Activated CD4-positive, CD25-positive, alpha-beta regulatory T cell treated with anti-CD3 and anti-CD28 coated beads, Interleukin-2, amount 50 U/mL, for 16 hours (primary cell): ENCODE data around the gene ACAP3.

Source experiments
- DNase-seq: peaks from one replicate; pipeline ENCODE4 v3.0.0-alpha.2; 2020; ENCODE audit warnings: low read depth, low spot score

Gene ACAP3

DNA sequence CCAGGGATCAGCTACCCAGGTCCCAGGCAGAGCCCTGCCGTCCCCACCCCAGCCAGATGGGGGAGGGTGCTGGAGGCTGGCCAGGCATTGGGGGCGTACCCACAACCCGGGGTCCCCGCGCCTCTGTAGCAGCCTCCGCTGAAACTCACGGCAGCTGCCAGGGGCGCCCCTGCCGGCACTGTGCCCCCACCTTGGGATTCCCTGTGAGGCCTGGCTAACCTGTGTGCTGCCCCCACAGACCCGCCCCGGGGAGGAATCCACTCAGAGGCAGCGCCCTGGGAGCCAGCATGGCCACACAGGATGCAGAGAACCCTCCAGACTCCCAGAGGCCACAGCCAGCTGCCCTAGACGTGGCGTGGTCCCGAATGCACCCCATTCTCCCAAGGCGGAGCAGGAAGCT lies 37.7 kb upstream of the ACAP3 start:
- DNase-seq = no peak

DNA sequence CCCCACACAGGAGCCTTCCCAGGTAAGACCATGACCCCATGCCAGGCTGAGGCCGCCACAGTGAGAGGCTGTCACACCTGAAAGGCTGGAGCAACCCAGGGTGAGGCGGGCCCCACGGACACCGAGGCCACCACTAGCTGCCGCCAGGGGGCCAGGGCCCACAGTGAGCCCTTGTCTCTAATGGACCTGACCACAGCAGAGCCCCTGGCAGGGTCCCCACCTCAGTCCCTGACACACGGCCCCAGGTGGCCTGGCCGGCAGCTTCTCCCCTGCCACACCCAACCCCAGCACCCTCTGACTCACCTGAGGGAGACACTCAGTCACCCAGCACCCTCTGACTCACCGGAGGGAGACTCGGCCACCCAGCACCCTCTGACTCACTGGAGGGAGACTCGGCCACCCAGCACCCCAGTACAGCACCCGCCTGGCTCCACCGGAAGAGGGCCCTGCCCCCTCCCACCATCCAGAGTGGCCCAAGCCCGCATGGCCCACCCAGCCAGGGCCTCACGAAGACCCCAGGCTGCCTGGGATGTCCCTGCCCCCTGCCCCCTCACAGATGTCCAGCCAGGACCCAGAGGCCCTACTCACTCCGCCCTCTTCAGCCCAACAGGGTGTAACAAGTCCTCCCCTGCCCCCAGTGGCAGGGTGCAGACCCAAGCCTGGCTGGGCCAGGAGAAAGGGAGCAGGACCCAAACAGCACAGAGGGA lies 37.1 kb upstream of the ACAP3 start:
- no peak for DNase-seq

DNA sequence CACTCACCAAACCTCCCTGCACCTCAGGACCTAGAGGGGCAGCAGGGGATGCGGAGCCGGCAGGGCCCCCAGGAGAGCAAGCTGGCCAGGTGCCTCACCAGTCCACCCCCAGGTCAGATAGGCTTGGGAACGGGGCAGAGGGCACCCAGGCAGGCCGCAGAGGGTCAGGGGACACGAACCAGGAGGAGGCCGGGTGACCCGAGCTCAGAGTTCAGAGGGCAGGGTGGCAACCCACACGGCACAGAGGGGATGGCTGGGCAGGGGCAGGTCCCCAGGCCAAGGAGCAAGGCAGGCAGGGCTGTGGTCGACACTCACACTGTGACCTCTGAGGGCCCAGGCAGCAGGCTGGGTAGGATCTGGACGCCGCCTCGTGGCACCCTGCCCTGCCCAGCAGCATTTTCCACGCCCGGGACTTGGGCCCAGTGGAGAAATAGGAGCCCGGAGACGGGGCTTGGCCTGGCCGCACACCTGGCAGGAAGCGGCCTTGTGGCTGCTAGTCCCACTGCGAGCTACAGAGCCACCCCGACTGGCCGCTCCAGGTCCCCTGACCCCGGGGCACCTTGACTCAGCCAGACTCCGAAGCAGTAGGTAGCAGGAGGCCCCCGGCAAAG lies 36.2 kb upstream of the ACAP3 start:
- DNase-seq = no peak

DNA sequence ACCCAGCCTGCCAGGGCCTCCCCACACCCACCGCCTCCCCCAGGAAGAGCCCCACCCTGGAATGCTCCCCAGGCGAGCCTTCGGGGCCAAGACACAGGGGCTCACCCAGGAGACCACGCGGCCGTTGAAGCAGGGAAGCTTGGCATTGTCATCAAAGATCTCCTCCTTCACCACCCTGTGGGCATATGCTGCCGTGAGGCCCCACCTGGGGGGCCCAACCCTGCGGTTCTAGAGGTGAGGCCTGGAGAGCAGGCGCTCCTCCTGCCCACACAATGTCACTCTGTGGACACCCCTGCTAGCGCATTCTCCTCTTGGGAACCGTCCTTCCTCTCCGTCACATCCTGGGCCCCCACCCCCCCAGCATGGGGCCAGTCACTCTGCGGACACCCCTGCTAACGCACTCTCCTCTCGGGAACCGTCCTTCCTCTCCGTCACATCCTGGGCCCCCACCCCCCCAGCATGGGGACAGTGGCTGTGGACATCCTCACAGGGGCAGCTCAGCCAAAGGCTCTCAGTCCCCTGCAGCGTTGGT lies 34.9 kb upstream of the ACAP3 start:
- DNase-seq = no peak

DNA sequence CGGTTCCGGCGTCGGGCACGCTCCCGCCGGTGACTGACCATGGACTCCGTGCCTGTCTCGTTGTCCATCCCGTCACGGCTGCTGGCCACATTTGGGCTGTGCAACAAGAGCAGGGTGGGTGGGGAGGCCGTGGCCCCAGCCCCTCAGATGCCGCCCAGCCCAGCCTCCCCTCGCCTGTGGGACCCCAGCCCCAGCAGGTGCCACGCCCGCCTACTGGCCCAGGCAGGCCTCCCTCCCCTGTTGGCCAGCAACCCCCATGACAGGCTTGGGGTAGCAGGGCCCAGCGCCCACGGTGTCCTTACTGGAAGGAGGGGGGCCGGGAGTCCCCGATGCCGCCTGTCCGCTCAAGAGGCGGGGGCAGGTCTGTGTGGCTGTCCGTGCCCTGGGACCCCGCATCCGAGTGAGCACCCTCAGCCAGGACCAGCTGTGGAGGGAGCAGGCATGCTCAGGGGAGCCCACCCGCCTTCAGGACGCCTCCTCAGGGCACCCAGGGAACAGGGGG lies 34.4 kb upstream of the ACAP3 start:
- DNase-seq = no peak

DNA sequence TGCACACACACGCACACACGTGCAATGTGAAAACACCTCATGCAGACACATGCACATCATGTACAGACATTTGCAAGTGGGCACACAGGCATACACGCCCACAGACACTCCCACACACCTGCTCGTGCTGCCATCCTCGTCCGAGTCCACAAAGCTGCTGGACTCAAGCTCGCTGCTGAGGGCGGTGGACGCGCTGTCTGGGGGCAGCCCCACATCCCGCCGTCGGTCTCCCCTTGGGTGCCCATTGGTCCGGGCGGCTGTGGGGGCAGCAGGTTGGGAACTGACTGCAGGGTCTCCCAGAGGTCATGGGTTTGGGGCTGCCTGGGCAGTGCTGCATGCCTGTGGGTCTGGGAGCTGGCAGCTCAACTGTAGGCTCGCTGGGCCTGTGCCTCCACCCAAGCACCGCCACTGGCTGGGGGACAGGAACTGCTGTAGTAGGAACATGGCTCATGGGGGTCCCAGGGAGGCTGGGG lies 33.9 kb upstream of the ACAP3 start:
- no peak for DNase-seq

DNA sequence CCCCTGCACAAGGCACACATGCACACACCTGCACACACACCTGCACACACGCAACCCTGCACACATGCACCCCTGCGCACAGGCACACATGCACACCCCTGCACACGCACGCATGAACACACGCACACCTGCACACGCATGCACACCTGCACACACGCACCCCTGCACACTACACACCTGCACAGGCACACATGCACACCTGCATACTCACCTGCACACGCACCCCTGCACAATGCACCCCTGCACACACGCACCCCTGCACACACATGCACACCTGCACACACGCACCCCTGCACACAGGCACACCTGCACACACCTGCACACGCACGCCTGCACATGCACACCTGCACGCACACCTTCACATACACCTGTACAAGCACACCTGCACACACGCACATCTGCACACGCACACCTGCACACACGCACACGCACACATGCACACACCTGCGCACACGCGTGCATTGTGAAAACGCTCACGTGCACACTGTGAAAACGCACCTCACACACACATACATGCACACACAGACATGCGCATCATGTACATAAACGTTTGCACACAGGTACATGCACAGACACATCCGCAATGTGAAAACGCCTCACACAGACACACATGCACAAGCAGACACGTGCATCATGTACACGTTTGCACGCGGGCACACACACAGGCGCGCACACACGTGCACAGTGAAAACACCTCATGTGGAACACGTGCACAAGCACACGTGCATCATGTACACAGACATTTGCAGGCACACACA lies 33.2 kb upstream of the ACAP3 start:
- DNase-seq = no peak

DNA sequence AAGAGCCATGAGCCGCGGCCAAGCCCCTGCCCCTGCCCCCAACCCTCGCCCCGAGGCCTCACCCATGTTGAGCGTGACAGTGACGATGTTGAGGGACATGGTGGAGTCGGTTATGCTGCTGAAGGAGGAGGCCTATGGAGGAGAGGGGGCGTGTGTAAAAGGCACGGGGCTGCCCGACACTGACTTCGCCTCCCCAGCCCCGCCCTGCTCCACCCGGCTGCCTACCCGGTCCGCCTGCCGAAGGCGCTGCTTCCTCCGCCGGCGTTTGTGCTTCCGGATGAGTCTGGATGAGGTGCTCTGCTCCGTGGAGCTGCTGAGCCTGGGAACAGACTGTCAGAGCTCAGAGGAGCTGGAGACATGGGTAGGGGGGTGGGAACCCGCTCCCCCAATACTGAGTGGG lies 32.5 kb upstream of the ACAP3 start:
- DNase-seq = no peak

DNA sequence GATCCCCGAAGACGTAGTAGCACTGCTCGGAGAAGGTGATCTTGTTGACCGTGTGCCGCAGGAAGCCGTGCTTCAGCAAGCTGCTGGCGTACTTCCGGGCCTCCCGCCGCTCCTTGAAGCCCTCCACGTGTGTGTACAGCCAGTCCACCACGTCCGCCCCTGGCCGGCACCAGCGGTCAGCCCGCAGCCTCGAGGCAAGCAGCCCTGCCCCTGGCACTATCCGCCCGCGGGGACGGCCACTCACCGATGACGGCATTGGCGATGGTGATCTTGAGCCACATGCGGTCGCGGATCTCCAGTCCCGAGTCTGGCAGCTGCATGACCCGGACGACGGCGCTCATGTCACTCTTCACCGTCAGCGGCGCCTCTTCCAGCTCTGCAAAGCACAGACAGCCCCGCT lies 30.5 kb upstream of the ACAP3 start:
- no peak for DNase-seq

DNA sequence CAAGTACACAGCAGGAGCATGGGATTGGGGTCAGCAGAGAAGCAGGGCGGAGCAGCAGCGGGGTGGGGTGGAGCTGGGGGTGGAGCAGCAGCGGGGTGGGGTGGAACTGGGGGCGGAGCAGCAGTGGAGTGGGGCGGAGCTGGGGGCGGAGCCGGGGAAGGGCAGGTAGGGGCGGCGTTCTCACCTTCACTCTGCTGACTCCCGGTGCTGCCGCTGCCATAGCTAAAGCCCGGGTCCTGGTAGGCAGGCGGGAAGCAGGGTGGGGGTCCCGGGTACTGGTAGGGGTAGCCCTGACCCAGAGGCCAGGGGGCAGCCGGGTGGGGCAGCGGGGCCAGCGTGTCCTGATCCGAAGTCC lies 30.0 kb upstream of the ACAP3 start:
- no peak for DNase-seq

DNA sequence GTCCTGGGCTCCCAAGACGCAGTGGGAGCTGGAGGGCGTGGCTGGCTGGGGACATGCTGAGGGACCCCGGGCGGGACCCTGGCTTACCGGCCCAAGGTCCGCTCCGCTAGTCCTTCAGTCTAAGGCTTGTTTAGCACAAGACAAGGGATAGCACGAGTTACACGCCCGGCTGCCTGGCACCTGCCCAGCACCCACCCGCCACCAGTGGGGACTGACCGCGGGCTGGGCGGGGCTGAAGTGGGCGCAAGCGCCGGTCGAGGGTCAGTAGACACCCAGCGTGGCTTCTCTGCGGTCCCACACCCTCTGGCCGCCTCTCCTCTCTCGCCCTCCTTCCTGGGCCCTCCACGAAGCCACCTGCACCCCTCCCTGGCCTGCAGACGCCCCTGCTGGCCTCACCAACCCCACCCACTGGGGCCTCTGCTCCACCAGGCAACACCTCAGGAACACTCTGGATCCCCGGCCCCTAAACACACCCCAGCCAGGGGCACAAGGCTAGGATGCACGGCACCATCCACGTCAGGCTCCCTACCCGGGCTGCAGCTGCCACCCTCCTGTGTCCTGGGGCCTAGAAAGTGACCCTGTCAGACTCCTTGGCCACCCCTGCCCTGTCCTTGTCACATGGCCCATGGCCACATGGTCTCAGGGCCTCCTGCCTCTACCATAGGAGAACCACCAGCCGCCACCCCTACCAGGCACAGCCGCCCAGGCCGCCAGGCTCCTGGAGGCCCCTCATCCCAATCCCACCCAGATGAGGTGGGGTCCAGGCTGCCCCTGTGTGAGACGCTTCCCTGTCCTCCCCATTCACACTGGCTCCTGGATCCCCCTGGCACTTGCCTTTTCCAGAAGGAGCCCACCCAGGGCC lies 29.4 kb upstream of the ACAP3 start:
- no peak for DNase-seq

DNA sequence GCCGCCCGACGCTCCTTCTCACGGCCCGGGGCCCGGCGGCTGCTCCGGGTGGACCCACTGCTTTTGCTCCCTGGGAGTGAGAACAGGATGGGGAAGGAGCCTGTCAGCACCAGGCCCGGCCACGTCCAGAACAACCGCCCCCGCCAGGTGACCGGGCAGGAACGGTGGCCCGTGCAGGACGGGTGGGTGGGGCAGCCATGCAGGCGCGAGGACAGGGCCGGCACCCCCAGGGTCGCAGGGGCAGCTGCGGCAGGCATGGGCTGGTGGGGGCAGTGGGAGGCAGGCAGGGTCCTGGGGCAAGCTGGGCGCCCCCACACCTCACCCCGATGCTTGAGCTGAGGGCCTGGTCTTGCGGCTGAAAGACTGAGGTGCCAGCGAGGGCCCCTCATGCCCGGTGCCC lies 28.7 kb upstream of the ACAP3 start:
- no peak for DNase-seq

DNA sequence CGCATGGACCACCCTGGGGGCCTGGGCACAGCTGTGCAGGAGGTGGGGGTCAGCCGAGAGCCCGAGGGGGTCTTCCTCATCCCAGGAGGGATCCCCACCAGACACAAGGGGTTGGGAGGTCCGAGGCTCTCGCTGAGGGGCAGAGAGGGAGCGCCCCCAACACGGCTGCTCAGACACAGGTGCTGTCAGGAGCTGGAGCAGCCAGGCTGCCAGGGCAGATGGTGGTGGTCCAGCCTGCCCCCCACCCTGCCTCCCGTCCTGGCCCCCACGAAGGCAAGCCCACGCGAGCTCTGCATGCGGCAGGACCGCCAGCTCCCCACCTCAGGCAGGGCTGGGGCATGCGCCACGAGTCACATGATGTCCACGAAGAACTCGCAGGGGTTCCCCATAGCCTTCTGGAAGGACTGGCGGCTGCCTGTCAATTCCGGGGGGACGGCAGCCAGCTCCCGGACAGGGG lies 28.1 kb upstream of the ACAP3 start:
- DNase-seq = no peak

DNA sequence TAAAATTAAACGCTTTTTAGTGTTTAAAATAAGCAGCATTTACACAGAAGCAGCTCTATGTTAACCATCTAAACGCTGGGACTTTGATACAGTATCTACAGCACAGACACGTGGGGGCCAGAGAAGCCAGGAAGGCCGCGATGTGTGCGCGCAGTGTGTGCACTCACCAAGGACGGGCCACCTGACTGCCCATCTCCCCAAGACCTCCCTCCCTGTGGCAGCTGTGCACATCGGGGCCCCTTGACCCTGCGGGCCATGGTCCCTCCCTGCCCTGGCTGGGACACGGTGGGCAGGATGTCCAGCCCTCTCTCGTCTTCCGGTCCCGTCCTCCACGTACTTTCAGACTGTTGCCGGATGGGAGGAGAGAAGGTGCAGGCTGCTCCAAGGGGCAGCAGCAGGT lies 27.6 kb upstream of the ACAP3 start:
- DNase-seq = no peak

DNA sequence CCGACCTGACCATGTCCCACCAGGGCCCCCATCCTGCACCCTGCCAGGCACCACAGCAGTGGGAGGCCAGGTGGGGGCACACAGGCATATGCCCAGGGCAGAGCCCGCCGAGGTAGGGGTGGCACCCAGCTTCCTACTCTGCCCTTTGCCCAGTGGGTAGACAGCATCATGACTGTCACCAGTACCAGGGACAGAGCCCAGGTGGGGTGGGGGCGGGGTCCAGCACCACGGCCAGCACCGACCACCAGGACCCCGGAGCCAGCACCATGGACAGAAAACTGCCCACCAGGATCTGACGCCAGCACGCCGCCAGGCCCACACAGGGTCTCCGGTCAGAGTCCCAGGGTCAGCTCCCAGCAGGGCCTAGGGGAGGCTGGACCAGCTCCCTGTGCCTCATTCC lies 27.1 kb upstream of the ACAP3 start:
- DNase-seq = no peak

DNA sequence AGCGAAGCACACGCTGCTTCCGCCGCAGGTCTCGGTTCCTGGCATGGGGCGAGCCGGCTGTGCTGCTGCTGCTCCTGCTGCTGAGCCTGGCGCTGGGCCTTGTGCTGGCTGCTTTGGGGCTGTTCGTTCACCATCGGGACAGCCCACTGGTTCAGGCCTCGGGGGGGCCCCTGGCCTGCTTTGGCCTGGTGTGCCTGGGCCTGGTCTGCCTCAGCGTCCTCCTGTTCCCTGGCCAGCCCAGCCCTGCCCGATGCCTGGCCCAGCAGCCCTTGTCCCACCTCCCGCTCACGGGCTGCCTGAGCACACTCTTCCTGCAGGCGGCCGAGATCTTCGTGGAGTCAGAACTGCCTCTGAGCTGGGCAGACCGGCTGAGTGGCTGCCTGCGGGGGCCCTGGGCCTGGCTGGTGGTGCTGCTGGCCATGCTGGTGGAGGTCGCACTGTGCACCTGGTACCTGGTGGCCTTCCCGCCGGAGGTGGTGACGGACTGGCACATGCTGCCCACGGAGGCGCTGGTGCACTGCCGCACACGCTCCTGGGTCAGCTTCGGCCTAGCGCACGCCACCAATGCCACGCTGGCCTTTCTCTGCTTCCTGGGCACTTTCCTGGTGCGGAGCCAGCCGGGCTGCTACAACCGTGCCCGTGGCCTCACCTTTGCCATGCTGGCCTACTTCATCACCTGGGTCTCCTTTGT lies 26.0 kb upstream of the ACAP3 start:
- DNase-seq = no peak

DNA sequence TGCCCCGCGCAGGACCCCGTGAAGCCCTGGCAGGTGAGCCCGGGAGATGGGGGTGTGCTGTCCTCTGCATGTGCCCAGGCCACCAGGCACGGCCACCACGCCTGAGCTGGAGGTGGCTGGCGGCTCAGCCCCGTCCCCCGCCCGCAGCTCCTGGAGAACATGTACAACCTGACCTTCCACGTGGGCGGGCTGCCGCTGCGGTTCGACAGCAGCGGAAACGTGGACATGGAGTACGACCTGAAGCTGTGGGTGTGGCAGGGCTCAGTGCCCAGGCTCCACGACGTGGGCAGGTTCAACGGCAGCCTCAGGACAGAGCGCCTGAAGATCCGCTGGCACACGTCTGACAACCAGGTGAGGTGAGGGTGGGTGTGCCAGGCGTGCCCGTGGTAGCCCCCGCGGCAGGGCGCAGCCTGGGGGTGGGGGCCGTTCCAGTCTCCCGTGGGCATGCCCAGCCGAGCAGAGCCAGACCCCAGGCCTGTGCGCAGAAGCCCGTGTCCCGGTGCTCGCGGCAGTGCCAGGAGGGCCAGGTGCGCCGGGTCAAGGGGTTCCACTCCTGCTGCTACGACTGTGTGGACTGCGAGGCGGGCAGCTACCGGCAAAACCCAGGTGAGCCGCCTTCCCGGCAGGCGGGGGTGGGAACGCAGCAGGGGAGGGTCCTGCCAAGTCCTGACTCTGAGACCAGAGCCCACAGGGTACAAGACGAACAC lies 25.2 kb upstream of the ACAP3 start:
- DNase-seq = no peak

DNA sequence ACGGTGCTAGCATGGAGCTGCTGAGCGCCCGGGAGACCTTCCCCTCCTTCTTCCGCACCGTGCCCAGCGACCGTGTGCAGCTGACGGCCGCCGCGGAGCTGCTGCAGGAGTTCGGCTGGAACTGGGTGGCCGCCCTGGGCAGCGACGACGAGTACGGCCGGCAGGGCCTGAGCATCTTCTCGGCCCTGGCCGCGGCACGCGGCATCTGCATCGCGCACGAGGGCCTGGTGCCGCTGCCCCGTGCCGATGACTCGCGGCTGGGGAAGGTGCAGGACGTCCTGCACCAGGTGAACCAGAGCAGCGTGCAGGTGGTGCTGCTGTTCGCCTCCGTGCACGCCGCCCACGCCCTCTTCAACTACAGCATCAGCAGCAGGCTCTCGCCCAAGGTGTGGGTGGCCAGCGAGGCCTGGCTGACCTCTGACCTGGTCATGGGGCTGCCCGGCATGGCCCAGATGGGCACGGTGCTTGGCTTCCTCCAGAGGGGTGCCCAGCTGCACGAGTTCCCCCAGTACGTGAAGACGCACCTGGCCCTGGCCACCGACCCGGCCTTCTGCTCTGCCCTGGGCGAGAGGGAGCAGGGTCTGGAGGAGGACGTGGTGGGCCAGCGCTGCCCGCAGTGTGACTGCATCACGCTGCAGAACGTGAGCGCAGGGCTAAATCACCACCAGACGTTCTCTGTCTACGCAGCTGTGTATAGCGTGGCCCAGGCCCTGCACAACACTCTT lies 24.5 kb upstream of the ACAP3 start:
- DNase-seq = no peak
